ENCODE results near the gene MSH2.
A peak's percentile ranks its signal among the peaks of the same experiment; 100 is the strongest.

GRCh38 chr2:47437287-47437686 lies 34.3 kb downstream of the MSH2 start:
- TF ChIP-seq CTCF (IDR thresholded peaks at IDR 0.05; ENCODE audit: low read depth, low read length) = peak; percentile 11; the same call in 1 of the 2 replicates
- no peak for TF ChIP-seq EZH2phosphoT487 (IDR thresholded peaks at IDR 0.05; ENCODE audit: low read depth)
